ENCODE data around the gene FOXO3.
"Not testable (repeated sequence)": the region's sequence is repeated elsewhere in the genome, so short reads cannot be mapped to it uniquely, and the experiment has no call there.

The FOXO3 gene

DNA sequence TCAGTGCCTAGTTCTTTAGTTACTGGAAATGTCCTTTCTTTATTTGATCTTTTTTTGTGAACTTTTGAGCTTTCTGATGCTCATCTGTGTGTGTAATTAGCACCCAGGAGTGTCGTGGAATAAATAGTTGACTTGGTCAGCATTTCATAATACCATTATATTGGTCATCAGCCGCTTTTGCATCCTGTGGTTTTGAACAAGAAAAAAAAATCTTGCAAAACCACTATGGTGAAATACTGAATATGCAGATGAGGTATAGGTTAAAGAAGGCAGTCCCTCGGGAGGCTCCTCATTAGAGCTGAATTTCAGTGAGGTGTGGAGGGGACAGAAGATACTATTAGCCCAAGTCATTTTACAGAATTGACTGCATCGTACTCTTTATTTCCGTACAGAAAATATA is 90.1 kb downstream of the FOXO3 start:
- no peaks in the 10 kb centered on the region for H3K27me3 ChIP-seq (ENCODE audit: control insufficient read depth, insufficient read depth, low read length)
- H3K9me3 ChIP-seq (ENCODE audit: control insufficient read depth, low read length), result no peaks in the 10 kb centered on the region
- H3K9ac ChIP-seq (ENCODE audit: low read length), result no peak overlapping the region
- H3K4me1 ChIP-seq (ENCODE audit: control insufficient read depth, insufficient read depth, low read length), result peaks cover 28% of the 10 kb centered on the region
- H3K36me3 ChIP-seq (ENCODE audit: control insufficient read depth, insufficient read depth, low read length), result peaks cover 5% of the 10 kb centered on the region
- no peak overlapping the region for H3K4me3 ChIP-seq (ENCODE audit: low read length)

- Histone ChIP-seq H3K4me3 (ENCODE audit: low read length) (no peak overlapping the region), H3K9me3 (ENCODE audit: control insufficient read depth, low read length) (no peaks in the 10 kb centered on the region), H3K27me3 (ENCODE audit: control insufficient read depth, insufficient read depth, low read length) (no peaks in the 10 kb centered on the region), H3K9ac (ENCODE audit: low read length) (no peak overlapping the region), H3K4me1 (ENCODE audit: control insufficient read depth, insufficient read depth, low read length) (peaks cover 27% of the 10 kb centered on the region), H3K36me3 (ENCODE audit: control insufficient read depth, insufficient read depth, low read length) (peaks cover 5% of the 10 kb centered on the region)
Measured at GRCh38 chr6:108651340-108652227, 90.9 kb downstream of the FOXO3 start.

DNA sequence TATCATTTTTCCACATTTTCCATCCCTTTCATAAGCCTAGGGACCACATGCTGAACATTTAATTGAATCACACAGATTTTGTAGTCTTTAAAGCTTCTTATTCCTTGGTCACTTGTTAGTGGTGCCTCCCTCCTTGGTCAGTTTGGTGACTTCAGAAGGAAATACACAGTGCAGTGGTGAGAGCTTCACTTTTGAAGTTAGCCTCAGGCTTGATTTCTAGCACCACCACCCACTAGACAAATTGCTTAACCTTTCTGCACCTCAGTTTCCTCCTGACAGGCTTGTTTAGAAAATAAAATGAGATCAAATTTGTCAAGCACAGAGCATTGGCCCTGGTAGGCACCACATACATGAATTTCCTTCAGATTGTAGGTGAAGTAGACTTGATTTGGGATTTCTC is 91.7 kb downstream of the FOXO3 start:
- Histone ChIP-seq H3K36me3 (ENCODE audit: control insufficient read depth, insufficient read depth, low read length) (peaks cover 5% of the 10 kb centered on the region), H3K4me1 (ENCODE audit: control insufficient read depth, insufficient read depth, low read length) (peaks cover 28% of the 10 kb centered on the region), H3K9me3 (ENCODE audit: control insufficient read depth, low read length) (no peaks in the 10 kb centered on the region), H3K27me3 (ENCODE audit: control insufficient read depth, insufficient read depth, low read length) (no peaks in the 10 kb centered on the region), H3K4me3 (ENCODE audit: low read length) (no peak overlapping the region), H3K9ac (ENCODE audit: low read length) (no peak overlapping the region)

GRCh38 chr6:108653949-108654348 is 93.2 kb downstream of the FOXO3 start:
- no peaks in the 10 kb centered on the region for H3K9me3 ChIP-seq (ENCODE audit: control insufficient read depth, low read length)
- H3K27me3 ChIP-seq (ENCODE audit: control insufficient read depth, insufficient read depth, low read length), result no peaks in the 10 kb centered on the region
- peaks cover 28% of the 10 kb centered on the region for H3K4me1 ChIP-seq (ENCODE audit: control insufficient read depth, insufficient read depth, low read length)
- no peaks in the 10 kb centered on the region for H3K36me3 ChIP-seq (ENCODE audit: control insufficient read depth, insufficient read depth, low read length)
- H3K9ac ChIP-seq (ENCODE audit: low read length), result no peak overlapping the region
- H3K4me3 ChIP-seq (ENCODE audit: low read length), result no peak overlapping the region

- Histone ChIP-seq H3K9ac (ENCODE audit: low read length) (no peak overlapping the region), H3K4me3 (ENCODE audit: low read length) (no peak overlapping the region), H3K4me1 (ENCODE audit: control insufficient read depth, insufficient read depth, low read length) (peaks cover 28% of the 10 kb centered on the region), H3K9me3 (ENCODE audit: control insufficient read depth, low read length) (no peaks in the 10 kb centered on the region), H3K36me3 (ENCODE audit: control insufficient read depth, insufficient read depth, low read length) (no peaks in the 10 kb centered on the region), H3K27me3 (ENCODE audit: control insufficient read depth, insufficient read depth, low read length) (no peaks in the 10 kb centered on the region)
Measured at GRCh38 chr6:108654465-108655106, 93.9 kb downstream of the FOXO3 start.

GRCh38 chr6:108655806-108656651 is 95.3 kb downstream of the FOXO3 start:
- Histone ChIP-seq H3K4me1 (ENCODE audit: control insufficient read depth, insufficient read depth, low read length) (peaks cover 22% of the 10 kb centered on the region), H3K9me3 (ENCODE audit: control insufficient read depth, low read length) (no peaks in the 10 kb centered on the region), H3K36me3 (ENCODE audit: control insufficient read depth, insufficient read depth, low read length) (no peaks in the 10 kb centered on the region), H3K9ac (ENCODE audit: low read length) (no peak overlapping the region), H3K27me3 (ENCODE audit: control insufficient read depth, insufficient read depth, low read length) (no peaks in the 10 kb centered on the region), H3K4me3 (ENCODE audit: low read length) (no peak overlapping the region)

- Histone ChIP-seq H3K4me1 (ENCODE audit: control insufficient read depth, insufficient read depth, low read length) (peaks cover 21% of the 10 kb centered on the region), H3K4me3 (ENCODE audit: low read length) (no peak overlapping the region), H3K9me3 (ENCODE audit: control insufficient read depth, low read length) (no peaks in the 10 kb centered on the region), H3K36me3 (ENCODE audit: control insufficient read depth, insufficient read depth, low read length) (no peaks in the 10 kb centered on the region), H3K9ac (ENCODE audit: low read length) (no peak overlapping the region), H3K27me3 (ENCODE audit: control insufficient read depth, insufficient read depth, low read length) (no peaks in the 10 kb centered on the region)
Measured at GRCh38 chr6:108656836-108657235, 96.1 kb downstream of the FOXO3 start.

DNA sequence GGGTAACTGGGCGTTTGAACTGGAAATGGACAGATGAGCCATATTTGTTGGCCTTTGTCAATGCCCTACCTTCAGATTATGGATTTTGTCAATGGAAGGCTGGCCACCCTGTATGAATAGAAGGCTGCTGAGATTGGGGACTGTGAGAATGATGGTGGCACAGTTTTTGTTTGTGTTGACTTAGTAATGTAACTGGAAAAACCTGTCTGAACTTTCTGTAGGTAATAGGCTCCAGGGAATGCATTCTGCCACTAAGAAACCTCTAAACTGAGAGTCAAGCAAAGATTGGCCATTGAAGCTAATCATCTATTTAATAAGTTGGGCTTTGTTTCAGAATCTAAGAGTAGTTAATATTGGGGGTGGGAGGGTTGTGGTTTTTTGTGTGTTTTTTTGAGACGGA is 97.5 kb downstream of the FOXO3 start:
- no peaks in the 10 kb centered on the region for H3K9me3 ChIP-seq (ENCODE audit: control insufficient read depth, low read length)
- H3K4me3 ChIP-seq (ENCODE audit: low read length), result no peak overlapping the region
- H3K27me3 ChIP-seq (ENCODE audit: control insufficient read depth, insufficient read depth, low read length), result no peaks in the 10 kb centered on the region
- no peak overlapping the region for H3K9ac ChIP-seq (ENCODE audit: low read length)
- H3K36me3 ChIP-seq (ENCODE audit: control insufficient read depth, insufficient read depth, low read length), result no peaks in the 10 kb centered on the region
- H3K4me1 ChIP-seq (ENCODE audit: control insufficient read depth, insufficient read depth, low read length), result peaks cover 10% of the 10 kb centered on the region

DNA sequence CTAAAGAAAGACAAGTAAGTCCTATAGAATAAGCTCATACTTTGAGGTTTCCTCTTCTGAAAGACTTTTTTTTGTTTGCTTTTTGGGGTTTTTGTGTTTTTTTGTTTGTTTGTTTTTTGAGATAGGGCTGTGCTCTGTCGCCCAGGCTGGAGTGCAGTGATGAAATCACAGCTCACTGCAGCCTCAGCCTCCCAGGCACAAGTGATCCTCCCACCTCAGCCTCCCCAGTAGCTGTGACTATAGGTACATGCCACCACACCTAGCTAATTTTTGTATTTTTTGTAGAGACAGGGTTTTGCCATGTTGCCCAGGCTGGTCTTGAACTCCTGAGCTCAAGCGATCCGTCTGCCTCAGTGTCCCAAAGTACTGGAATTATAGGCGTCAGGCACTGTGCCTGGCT is 98.1 kb downstream of the FOXO3 start:
- H3K4me1 ChIP-seq (ENCODE audit: control insufficient read depth, insufficient read depth, low read length); H3K27me3 ChIP-seq (ENCODE audit: control insufficient read depth, insufficient read depth, low read length): not testable (repeated sequence)

GRCh38 chr6:108660251-108660650 is 99.5 kb downstream of the FOXO3 start:
- Histone ChIP-seq H3K9me3 (ENCODE audit: control insufficient read depth, low read length) (no peaks in the 10 kb centered on the region), H3K36me3 (ENCODE audit: control insufficient read depth, insufficient read depth, low read length) (no peaks in the 10 kb centered on the region), H3K4me3 (ENCODE audit: low read length) (no peak overlapping the region), H3K9ac (ENCODE audit: low read length) (no peak overlapping the region), H3K27me3 (ENCODE audit: control insufficient read depth, insufficient read depth, low read length) (no peaks in the 10 kb centered on the region), H3K4me1 (ENCODE audit: control insufficient read depth, insufficient read depth, low read length) (peaks cover 5% of the 10 kb centered on the region)

More for the DNA sequence above, 98.1 kb downstream of the FOXO3 start:
- not testable (repeated sequence) for H3K4me3 ChIP-seq (ENCODE audit: low read length); H3K9me3 ChIP-seq (ENCODE audit: control insufficient read depth, low read length); H3K36me3 ChIP-seq (ENCODE audit: control insufficient read depth, insufficient read depth, low read length); H3K9ac ChIP-seq (ENCODE audit: low read length)

DNA sequence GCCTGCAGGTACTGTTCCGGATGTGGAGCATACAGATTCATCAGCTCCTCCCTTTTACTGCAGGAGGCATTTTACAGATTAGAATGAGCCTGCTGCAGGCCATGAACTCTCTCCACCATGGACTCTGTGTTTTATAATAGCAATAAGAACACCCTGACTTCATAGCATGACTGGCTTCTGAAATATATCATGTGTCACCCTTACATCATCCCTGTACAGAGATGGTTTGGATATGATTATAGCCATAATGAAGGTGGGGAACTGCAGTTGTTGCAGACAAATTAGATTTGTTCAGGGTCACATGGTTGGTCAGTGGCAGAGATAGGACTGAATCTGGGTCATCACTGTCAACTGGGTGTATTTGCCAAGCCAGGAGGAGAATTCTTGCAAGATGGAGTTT is 100.7 kb downstream of the FOXO3 start:
- Histone ChIP-seq H3K4me3 (ENCODE audit: low read length) (no peak overlapping the region), H3K36me3 (ENCODE audit: control insufficient read depth, insufficient read depth, low read length) (no peaks in the 10 kb centered on the region), H3K4me1 (ENCODE audit: control insufficient read depth, insufficient read depth, low read length) (peaks cover 2% of the 10 kb centered on the region), H3K9ac (ENCODE audit: low read length) (no peak overlapping the region), H3K9me3 (ENCODE audit: control insufficient read depth, low read length) (no peaks in the 10 kb centered on the region), H3K27me3 (ENCODE audit: control insufficient read depth, insufficient read depth, low read length) (no peaks in the 10 kb centered on the region)

DNA sequence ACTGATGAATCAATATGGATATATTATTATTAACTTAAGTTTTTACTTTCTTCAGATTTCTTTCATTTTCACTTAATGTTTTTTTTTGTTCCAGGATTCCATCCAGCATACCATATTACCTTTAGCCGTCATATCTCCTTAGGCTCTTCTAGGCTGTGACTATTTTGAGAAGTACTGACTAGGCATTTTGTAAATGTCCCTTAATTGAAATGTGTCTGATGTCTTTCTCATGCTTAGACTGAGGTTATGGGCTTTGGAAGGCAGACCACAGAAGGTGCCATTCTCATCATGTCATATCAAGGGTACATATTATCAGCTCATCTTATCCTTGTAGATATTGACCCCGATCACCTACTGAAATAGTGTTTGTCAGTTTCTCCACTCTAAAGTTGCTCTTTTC is 101.3 kb downstream of the FOXO3 start:
- Histone ChIP-seq H3K4me1 (ENCODE audit: control insufficient read depth, insufficient read depth, low read length) (no peaks in the 10 kb centered on the region), H3K4me3 (ENCODE audit: low read length) (no peak overlapping the region), H3K9me3 (ENCODE audit: control insufficient read depth, low read length) (no peaks in the 10 kb centered on the region)

More for the DNA sequence above, 101.3 kb downstream of the FOXO3 start:
- H3K27me3 ChIP-seq (ENCODE audit: control insufficient read depth, insufficient read depth, low read length), result no peaks in the 10 kb centered on the region
- no peak overlapping the region for H3K9ac ChIP-seq (ENCODE audit: low read length)
- no peaks in the 10 kb centered on the region for H3K36me3 ChIP-seq (ENCODE audit: control insufficient read depth, insufficient read depth, low read length)

Measured in mucosa of stomach (tissue), 1 donor.